GM18526 (cell line): ENCODE results near the gene KIR2DL4.

Experiments used
- POLR2A ChIP-seq: IDR thresholded peaks from 3 replicates; pipeline ENCODE4 v1.6.1; 2011; ENCODE audit not compliant: insufficient read length; ENCODE audit errors: extremely low read depth

KIR2DL4 gene

GRCh38 chr19:54851353-54851752, 47.9 kb downstream of the KIR2DL4 start:
- TF ChIP-seq POLR2A, result no peak
